ENCODE measurements around the gene CCDC88B. TPM values are rescaled to one million over a fixed set of nuclear protein-coding genes. Genes with fewer than 3 reads are reported as not detected.

CCDC88B gene
- total RNA-seq, 1 donor from 2014 or later: 7.9 TPM

- H3K4me1 ChIP-seq: peaks cover 42% of the 10 kb centered on the region
- peak within 1 kb of the TSS; percentile 91 for H3K27ac ChIP-seq
- intact Hi-C loops (cut with DNase I): no loop called here
- H3K27me3 ChIP-seq: no peaks in the 10 kb centered on the region
- H3K36me3 ChIP-seq: peaks cover 0 to 33% of the 10 kb centered on the region in 2 donors
- H3K4me3 ChIP-seq: peak within 1 kb of the TSS; percentile 70 to 94
- DNase-seq (ENCODE audit: extremely low spot score in 2 of 2): no peak
- no peaks in the 10 kb centered on the region for H3K9me3 ChIP-seq
- TF ChIP-seq POLR2A (IDR thresholded peaks at IDR 0.05) (peak in 1 of 2 donors; percentile 12), CTCF (IDR thresholded peaks at IDR 0.05) (no peak), POLR2AphosphoS5 (IDR thresholded peaks at IDR 0.05; ENCODE audit: insufficient read depth in 1 of 2, low read depth in 1 of 2) (peak in 1 of 2 donors; percentile 64)
These were observed 19.1 kb downstream of the CCDC88B start, which contains the start of gene RPS6KA4 for GRCh38 chr11:64358907-64359711. TSS of gene RPS6KA4 (plus strand) at chr11:64359162. CDS start at chr11:64359236, 74 bp downstream.

DNA sequence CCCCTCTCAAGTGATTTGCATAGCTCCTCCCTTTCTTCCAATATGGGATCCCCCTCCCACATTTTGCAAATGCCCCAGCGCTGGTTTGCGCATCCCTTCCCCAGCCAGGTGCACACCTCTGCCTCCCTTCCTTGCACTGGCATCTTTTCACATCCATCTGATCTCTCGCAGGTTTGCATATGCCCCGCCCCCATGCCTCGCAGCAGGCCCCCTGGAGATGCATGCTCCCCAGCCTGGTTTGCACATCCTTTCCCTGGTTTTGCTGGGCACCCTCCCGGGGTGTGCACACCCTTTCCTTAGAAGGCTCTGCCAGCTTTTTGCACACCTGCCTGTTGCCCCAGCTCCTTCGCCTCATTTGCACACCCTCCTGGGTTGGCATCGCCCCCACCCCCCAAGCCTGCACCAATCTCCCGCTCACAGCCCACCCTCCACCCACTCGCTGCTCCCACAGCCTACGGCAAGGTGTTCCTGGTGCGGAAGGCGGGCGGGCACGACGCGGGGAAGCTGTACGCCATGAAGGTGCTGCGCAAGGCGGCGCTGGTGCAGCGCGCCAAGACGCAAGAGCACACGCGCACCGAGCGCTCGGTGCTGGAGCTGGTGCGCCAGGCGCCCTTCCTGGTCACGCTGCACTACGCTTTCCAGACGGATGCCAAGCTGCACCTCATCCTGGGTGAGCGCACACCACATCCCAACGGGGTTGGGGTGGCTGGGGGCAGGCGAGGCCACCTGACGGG lies 19.9 kb downstream of the CCDC88B start:
- Histone ChIP-seq H3K36me3 (peaks cover 0 to 37% of the 10 kb centered on the region in 2 donors), H3K4me1 (peaks cover 39% of the 10 kb centered on the region), H3K27ac (peak overlapping the region; percentile 91), H3K9me3 (no peaks in the 10 kb centered on the region), H3K4me3 (peak overlapping the region; percentile 70 to 94), H3K27me3 (no peaks in the 10 kb centered on the region)
- no peak for TF ChIP-seq POLR2AphosphoS5 (IDR thresholded peaks at IDR 0.05; ENCODE audit: insufficient read depth in 1 of 2, low read depth in 1 of 2)
- no peak for TF ChIP-seq POLR2A (IDR thresholded peaks at IDR 0.05)
- TF ChIP-seq CTCF (IDR thresholded peaks at IDR 0.05): no peak
- DNase-seq (ENCODE audit: extremely low spot score in 2 of 2): no peak
- intact Hi-C loops (cut with DNase I): no loop called here

GRCh38 chr11:64360448-64360921 lies 20.5 kb downstream of the CCDC88B start:
- no peak overlapping the region for H3K27ac ChIP-seq
- H3K9me3 ChIP-seq: no peaks in the 10 kb centered on the region
- H3K4me1 ChIP-seq: peaks cover 32% of the 10 kb centered on the region
- TF ChIP-seq POLR2AphosphoS5 (IDR thresholded peaks at IDR 0.05; ENCODE audit: insufficient read depth in 1 of 2, low read depth in 1 of 2) (no peak), POLR2A (IDR thresholded peaks at IDR 0.05) (no peak), CTCF (IDR thresholded peaks at IDR 0.05) (no peak)
- DNase-seq (ENCODE audit: extremely low spot score in 2 of 2): no peak
- peaks cover 0 to 43% of the 10 kb centered on the region in 2 donors for H3K36me3 ChIP-seq
- no peaks in the 10 kb centered on the region for H3K27me3 ChIP-seq
- H3K4me3 ChIP-seq: no peak overlapping the region
- intact Hi-C loops (cut with DNase I): no loop called here

DNA sequence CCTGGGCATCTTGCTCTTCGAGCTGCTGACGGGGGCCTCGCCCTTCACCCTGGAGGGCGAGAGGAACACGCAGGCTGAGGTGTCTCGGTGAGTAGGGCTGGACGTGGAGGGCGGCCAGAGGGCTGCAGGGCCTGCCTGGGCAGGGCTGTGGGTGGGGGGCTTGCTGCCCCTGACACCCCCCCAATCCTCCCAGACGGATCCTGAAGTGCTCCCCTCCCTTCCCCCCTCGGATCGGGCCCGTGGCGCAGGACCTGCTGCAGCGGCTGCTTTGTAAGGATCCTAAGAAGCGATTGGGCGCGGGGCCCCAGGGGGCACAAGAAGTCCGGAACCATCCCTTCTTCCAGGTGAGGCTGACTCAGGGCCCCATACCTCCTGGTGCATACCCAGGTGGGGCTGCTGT lies 21.7 kb downstream of the CCDC88B start:
- TF ChIP-seq CTCF (IDR thresholded peaks at IDR 0.05) (no peak), POLR2AphosphoS5 (IDR thresholded peaks at IDR 0.05; ENCODE audit: insufficient read depth in 1 of 2, low read depth in 1 of 2) (no peak), POLR2A (IDR thresholded peaks at IDR 0.05) (no peak)
- Histone ChIP-seq H3K27me3 (no peaks in the 10 kb centered on the region), H3K4me3 (no peak overlapping the region), H3K27ac (no peak overlapping the region), H3K9me3 (no peaks in the 10 kb centered on the region), H3K36me3 (peaks cover 0 to 55% of the 10 kb centered on the region in 2 donors), H3K4me1 (peaks cover 31% of the 10 kb centered on the region)
- DNase-seq (ENCODE audit: extremely low spot score in 2 of 2): no peak
- intact Hi-C loops (cut with DNase I): no loop called here
